GM19240 (cell line): Measurements from ENCODE around the gene NINJ1.

Experiments used
- DNase-seq: peaks from one replicate; pipeline ENCODE4 v3.0.0; 2011; ENCODE audit warnings: low spot score; ENCODE audit not compliant: insufficient read length

The NINJ1 gene

DNA sequence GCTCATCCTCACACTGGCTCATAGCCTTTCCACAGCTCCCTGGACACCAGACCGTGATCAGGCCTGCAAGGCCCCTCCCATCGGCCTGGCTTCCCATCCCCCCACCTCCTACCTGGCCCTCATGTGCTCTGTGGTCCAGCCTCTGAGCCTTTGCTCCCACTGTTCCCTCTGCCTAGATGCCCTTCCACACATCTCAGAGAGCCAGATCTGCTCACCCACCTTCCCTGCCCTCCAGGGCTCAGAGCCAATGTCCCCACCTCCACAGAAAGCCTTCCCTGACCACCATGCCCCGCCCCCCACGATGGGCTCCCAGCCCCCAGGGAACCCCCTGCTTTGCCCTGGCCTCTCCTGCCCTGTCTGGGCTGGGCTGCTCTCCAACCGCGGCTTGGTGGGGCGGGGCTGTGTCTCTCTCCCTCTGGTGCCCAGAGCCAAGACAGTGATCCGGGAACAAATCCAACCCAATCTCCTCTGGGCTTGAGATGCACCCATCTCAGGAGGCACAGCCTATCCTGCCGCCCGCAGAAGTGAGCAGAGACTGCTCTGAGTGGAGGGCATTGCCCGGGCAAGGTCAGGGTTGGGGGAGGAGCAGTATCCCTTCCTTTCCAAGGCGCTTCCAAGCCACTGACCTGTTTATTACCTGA, 1.6 kb downstream of the NINJ1 start:
- no peak for DNase-seq

DNA sequence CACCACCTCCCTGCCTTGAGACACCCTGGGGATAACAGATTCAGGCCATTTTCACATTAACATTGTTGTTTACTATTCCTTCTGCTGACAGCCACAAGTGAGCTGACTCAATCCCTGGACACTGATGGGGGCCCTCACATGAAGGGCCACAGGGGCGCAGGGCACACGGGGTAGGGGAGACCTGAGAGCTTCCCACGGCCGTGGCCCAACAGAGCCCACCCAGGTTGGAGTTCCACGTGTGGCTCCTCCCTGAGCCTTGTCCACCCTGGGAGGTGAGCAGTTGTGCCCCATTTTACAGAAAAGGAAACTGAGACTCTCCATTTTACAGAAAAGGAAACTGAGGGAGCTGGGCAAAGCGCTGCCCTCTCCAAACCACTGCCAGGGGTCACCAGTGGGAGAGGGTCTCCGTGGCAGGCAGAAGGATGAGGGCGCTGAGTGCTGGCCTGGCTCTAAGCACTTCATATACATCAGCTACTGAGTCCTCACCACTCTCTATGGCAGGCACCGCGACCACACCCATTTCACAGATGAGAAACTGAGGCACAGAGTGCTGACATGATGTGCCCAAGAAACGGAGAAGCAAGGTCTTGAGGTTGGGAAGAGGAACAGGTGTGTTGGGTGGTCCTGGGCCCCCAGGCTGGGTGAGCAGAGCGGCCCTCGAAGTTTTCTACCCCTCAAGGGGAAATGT, 2.3 kb downstream of the NINJ1 start:
- no peak for DNase-seq

DNA sequence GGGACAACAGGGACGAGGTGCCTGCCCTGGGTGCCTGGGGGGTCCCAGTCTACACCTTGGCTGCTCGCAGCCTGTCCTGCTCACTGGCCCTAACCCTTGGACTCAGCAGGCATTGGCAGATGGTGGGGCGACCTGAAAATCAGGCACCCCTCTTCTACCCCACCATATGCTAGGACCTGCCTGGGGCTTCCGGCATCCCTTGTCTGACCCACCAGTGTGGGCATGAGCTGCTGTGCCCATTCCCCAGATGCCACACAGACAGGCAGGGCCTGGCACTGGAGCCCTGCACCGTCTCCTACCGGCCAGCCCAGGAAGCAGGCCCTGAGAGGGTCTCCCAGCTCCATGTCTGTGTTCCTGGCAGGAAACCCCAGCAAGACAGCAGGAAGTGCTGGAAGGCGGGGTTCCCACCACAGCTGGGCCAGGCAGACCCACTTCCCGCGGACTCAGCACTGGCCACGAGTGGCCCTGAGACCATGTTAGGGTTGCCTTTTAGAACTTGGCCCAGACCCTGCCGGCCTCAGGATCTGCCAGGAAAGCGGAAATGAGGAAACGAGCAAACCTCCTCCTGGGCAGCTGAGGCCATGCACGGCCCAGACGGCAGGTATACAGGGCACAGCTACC, 3.1 kb downstream of the NINJ1 start:
- DNase-seq = no peak

DNA sequence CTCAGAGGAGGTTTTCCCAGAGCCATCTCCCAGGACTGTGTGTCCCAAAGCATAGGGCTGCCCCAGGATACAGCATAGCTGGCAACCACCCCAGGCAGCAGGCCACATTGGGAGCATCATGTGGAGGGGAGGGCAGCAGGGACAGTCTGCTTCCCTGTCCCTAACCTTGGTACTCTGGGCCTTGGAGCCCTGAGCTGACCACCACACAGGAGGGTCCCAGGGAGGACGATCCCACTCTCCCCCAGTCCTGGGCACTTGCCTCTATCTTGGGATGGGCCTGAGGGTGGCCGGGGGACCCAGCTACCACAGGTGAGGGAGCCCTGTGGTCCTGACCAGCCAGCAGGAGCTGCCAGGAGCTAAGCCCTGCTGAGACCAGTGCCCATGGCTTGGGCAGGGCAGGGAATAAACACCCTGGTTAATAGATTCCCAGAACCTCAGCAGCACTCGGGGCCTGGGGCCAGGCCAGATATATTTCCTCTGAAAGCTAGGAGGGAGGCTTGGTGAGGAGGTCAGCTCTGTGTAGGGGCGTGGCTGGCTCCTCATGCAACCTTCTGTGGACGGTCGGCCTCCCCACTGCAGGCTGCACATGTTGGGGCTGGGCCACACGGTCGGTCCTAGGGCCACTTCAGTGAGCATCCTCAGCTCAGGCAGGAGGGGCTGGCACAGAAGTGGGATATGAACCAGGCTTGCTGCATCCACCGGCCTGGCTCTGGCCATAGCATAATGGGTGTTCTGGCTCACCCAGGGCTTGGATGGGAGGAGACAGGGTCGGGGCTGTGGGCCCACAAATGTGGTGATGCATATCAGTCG, 4.2 kb downstream of the NINJ1 start:
- no peak for DNase-seq

DNA sequence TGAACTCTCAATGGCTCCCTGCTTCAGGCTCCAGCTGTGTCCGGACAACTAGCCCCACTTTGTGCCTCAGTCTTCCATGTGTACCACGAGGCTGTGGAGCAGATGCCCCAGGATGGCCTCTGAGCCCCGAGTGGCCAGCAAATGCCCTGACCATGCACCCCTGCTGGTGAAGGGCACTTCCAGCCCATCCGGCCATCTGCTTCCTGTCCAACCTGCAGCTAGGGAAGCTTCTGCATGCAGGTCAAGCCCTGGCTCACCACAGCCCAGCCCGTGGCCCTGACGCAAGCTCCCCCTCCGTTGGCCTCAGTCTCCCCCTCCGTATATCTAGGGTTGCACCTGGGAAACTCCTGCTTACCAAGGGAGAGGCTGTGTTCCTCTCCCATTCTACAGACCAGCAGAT, 4.8 kb downstream of the NINJ1 start:
- no peak for DNase-seq

DNA sequence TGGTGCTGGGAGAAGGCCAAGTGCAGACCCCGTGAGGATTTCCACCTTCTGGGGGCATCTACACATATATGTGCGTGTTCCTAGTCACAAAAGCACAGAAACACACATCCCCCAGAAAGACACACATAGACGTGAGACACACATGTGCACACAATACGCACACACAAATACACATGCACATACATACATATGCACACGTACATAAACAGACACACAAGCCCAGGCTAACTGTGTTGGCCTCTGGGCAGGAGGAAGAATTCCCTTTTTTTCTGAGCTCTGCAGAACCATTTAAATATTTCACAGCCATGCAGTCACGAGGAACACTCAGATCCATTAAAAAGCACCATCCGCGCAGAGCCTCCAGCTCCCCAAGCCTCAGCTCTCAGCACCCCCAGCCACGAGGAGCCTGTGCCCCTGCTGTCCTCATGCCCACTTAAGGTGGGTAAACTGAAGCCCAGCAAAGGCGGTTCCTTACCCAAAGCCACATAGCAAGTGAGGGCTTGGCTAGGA, 5.3 kb downstream of the NINJ1 start:
- no peak for DNase-seq

DNA sequence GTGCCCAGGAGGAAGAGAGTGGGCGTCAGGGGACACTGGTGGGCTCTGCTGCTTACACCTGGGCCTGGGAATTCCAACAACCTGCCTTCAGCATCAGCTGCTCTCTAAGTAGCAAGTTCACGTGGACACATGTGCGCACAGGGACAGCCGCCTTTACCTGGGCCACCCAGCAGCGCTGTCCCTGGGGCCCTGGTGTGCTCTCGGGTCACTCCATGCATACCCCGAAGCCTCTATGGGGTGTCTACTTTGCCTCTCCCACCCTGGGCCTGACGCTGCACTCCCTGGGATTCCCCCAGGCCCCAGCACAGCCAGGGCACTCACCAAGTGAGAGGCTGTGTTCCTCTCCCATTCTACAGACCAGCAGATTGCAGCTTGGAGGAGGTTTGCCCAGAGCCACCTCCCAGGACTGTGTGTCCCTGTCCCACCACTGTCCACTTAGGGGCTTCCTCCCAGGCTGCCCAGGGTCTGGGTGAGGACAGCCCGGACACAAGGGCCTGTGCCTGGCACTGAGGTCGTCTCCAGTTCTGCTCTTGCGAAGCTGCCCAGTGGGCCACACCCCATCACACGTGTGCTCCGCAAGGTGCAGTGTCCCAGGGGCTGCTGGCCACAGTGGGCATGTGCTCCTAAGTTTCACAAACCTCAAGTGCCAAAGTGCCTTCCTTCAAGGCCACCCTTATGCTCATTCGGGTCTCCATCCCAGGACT, 5.9 kb downstream of the NINJ1 start:
- no peak for DNase-seq

DNA sequence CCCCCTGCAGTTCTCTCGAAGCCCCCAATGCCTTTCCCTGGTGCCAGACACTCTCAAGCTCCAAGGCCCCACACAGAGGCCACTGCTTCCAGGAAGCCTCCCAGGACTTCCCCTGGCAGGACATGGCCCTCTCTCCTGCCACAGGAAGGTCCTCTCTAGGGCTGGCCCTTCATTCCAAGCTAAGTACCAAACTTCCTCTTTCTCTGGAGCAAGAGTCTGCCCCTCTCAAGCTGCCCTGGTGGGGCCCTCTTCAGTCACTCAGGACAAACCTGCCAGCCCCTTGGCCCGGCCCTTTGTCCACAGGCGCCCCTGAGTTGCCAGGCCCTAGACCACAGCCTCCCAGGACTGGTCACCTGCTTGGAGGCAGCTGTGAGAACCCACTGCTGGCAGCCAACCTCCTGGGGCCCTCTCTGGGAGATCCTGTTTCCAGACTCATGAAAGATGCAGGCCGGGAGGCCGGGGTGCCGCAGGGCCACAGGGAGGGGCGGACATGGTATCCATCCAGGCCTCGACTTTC, 6.6 kb downstream of the NINJ1 start:
- no peak for DNase-seq

DNA sequence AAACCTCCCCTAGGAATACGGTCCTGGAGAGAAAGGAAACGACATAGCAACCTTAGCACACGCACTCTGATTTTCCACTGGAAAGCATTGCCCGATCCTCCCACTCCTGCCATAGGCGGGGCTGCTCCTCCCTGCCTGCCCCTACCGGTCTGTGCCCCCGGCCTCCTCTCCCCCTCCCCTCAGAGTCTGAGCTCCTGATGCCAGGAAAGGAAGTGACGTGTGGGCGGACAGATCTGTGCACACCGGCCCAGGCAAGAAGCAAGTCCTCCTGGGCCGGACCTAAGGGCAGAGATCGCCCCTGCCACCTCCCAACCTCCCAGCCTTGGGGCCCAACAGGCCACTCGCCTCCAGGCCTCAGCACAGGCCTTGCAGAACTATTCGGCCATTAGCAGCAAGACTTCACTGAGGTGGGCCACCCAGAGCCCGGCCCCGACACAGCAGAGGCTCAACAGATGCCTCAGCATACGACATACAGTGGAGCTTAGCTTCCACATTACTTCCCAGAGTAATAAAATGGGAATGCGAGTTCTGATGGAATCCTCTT, 7.2 kb downstream of the NINJ1 start:
- DNase-seq = no peak

DNA sequence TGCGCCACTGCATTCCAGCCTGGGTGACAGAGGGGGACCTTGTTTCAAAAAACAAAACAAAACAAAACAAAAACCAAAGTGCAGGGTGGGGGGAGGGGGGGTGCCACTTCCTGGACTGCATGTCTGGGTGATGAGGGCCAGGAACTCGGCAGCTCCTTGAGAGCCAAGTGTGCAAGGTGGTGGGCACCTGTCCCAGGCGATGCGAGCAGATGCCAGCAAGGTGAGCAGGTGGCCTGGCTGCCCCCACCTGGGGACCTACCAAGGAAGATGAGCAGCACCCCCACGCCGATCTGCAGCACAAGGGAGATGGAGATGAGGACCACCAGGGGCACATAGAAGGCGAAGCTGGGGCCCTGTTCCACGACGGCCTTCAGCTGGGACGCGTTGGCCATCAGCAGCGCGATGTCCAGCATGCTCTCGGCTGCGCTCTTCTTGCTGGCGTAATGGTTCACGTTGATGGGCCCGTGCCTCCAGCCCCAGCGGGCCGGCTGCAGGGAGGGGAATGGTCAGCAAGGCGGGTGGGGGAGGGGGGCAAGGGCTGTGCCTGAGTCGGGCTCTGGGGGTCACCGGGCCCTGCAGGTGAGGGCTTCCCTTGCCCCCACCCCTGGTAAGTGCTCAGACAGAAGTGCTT, 7.8 kb downstream of the NINJ1 start:
- DNase-seq = no peak

DNA sequence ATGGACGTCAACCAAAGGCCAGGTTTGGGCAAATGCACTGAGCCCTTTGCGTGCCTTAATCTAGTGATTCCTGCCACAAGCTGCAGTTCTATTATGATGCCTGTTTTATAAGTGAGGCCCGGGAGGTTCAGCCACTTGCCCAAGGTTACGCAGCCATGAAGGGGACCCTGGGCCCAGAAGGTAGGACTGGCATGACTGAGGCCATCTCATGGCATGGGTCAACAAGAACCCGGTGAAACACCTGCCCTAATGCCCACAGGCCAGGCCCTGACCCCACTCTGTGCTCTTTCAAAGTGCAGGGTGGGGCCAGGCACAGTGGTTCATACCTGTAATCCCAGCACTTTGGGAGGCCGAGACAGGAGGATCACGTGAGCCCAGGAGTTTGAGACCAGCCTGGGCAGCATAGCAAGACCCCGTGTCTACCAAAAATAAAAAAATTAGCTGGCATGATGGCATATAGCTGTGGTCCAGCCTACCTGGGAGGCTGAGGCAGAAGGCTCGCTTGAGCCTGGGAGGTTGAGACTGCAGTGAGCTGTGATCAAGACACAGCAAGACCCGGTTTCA, 8.6 kb downstream of the NINJ1 start:
- DNase-seq = no peak

DNA sequence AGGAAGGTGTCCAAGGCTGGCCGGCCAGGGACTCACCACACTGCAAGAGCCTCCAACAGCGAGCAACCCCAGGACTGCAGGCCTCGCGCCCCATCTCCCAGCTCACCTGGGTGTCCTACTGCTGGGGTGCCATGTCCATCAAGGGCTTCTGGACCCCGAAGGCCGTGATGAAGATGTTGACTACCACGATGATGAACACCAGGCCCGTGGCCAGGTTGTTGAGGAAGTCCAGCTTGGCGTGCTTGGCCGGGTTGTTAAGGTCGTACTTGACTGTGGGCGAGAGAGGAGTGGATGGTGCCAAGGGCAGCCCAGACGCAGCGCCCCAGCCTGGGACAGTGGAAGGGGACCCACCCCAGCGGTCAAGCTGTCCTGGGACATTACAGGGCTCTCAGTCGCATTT, 9.3 kb downstream of the NINJ1 start:
- DNase-seq = no peak

DNA sequence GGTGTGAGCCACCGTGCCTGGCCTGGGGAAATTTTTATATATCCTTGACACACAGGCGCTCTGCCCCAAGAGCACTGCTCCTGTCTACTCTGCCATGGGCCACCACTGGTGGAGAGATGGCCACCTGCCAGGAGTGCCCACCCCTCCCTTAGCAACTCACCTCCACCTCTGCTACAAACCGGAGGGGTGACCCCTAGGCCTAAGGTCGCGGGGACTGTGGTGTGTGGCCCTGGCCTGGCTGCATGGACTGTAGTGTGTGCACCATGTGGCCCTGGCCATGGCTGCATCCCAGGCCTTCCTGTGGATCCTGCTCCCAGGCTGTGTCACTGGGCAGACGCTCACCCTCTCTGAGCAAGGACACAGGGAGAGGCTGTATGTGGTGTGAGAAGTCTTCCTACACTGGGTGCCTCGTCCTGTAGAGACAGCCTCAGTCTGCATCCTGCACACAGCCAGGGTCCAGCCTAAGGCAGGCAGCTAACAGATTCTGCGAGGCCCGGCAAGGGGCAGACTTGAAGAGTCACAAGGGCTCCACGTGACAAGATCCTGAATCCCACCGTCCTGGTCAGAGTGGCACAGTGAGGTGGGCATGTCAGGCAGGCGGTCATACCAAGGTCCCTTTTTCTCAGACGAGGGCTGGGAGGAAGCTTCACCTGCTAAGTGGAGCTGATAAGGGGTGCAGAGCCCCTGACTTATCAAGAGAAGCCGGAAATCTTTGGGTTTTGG, 10.3 kb downstream of the NINJ1 start:
- no peak for DNase-seq

DNA sequence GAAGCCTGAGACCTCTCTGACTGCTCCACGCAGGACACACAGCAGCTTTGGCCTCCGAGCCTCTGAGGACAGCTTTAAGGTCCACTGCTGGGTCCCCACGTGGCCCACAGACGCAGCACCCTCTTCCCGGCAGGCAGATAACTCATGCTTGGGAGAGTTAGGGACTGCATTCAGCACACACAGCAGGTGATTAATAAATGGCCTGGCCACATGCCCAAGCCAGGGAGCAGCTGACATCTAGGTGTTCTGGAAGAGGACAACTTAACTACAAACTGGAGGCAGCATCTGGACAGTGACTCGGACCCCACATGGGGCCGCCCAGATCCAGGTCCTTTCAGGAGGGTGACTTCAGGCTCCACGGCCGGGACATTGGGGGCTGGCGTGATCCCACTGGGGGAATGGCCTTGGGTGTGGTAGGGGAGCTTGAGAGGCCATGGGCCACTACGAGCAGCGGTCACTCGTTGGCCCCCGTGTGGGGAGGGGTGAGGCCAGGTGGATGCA, 11.3 kb downstream of the NINJ1 start:
- no peak for DNase-seq

DNA sequence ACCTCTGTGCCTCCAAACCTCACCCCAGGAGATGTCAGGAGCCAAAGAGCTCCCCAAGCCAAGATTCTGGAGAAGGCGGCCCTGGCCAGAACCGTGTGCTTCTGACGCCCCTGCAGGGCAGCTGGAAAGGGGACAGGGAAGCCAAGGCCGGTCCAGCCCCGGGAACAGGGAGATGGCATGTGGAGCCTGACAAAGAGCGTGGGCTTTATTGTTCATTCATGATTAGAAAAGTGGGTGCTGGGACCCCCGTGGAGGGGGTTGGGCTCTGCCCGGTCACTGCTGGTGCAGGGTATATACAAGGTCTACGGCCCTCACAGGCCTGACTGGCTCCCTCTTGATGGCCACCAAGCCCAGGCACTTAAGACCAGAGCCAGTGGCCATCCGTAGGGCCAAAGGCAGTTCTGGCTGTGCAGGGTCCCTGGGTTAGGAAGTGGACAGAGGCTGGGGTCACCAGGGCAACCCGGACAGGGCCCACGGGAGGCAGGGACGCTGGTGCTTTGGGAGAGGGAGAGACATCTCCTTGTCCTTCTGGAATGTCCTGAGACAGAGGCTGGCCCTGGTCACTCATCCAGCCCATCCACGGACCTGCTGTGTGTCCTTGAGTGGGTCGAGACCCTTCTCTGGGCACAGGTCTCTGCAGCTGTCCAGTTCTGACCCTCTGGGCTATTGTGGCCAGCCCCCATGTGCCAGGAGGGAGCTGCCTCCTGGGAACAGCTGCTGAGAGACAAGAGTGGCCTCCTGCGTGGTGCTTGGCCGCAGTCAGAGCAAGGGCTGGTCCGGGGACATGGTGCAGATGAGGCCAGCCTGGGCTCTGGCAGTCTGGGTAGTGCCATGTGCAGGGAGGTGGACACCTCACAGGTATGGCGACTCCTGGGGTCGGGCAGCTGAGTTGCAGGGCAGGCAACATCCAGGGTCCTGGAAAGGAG, 12.5 kb downstream of the NINJ1 start:
- no peak for DNase-seq

DNA sequence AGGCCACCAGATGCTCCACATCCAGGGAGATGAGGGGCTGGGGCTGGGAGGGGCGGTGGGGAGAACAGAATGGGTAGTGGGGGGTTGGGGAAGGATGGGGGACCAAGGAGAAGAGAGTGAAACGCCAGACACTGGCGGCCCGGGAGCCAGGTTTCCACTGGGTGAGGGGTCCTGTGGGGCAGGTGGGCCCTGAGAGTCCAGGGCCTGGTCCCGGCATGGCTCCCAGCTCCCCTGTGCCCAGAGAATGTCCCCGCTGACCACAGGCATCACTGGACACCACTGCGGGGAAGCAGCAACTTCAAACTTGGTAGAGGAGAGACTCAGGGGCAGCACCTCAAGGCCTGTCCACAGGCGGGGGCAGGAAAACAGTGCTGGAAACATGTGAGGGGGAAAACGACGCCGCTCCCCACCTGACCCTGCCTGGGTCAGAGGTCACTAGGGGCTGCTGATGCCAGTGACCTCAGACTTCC, 13.2 kb downstream of the NINJ1 start:
- no peak for DNase-seq

DNA sequence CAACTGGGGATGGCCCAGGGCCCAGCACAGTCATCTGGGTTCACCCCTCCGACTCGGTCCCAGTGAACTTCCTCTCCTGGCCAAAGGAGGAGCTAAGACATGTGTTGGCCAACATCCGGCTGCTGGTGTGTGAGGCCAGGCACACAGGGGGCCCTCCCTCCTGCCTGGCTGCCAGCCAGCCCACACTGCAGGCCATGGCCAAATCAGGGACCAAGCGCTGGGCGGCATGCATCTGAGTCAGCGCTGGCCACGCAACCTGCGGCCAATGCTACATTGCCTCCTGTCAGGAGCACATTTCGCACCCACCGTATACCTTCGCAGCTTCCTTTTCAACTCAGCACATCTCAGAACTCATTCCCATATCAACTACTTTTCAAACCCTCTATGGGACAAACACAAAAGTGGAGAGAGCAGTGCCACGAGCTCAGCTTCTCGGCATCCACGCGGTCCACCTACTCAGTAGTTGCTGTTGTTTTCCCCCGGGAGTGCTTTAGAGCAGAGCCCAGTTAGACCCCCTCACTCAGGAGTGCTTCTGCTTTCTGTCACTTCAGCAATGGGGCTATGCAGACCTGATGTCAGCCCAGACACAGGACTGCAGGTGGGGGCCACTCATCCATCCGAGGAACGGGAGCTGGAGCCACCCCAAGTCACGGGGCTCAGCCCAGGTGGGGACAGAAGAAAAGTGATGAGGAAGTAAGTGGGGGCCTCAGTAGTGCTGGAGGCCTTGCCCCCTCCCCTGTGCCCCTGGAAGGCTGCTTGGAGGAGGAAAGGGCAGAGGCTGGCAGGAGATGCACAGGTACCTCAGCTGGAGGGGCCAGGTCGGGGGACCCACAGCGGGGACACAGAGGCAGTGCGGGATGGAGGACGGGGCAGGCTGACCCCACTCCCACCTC, 13.9 kb downstream of the NINJ1 start:
- DNase-seq = peak; percentile 85
